Measurements from ENCODE around the gene KIF6.

DNA sequence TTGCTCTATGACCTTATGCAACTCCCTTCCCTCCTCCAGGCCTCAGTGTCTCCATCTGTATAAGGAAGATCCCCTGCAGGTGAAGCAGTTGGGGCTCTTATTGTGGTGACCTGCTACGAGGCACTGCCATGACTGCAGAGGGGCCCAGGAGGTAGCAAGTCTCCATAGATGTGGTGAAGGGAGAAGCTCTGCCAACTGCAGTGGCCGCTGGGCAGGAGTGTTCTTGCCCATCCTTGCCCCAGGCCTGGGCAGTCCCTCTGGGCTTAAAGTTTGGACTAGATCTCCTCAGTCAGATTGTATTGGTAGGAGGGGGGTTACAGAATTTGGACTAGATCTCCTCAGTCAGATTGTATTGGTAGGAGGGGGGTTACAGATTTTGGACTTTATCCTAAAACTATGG is 423.2 kb downstream of the KIF6 start:
- TF ChIP-seq CTCF (IDR thresholded peaks at IDR 0.05) (no peak), POLR2A (IDR thresholded peaks at IDR 0.05) (no peak), EP300 (IDR thresholded peaks at IDR 0.05) (no peak), POLR2AphosphoS5 (IDR thresholded peaks at IDR 0.05) (no peak)

All from gastroesophageal sphincter (tissue), 3 donors.